Measurements from ENCODE around the gene ILKAP. TPM values are rescaled to one million over a fixed set of nuclear protein-coding genes. Genes with fewer than 3 reads are reported as not detected.

ILKAP gene
- total RNA-seq, 1 donor from 2014 or later, result 25.0 TPM

- DNase-seq (ENCODE audit: low read depth), result no peak
- H3K4me3 ChIP-seq (ENCODE audit: low read depth, low read length), result no peak overlapping the region
- FAIRE-seq, result peak; percentile 13
- no peaks in the 10 kb centered on the region for H3K36me3 ChIP-seq (ENCODE audit: control insufficient read depth, insufficient read depth, low read length)
- TF ChIP-seq CTCF (IDR thresholded peaks at IDR 0.05; ENCODE audit: insufficient read depth, low read length, severe bottlenecking), result no peak
- H3K27me3 ChIP-seq (ENCODE audit: control insufficient read depth, insufficient read depth, low read length), result no peaks in the 10 kb centered on the region
These were observed 23.4 kb upstream of the ILKAP start for GRCh38 chr2:238226698-238227586.

GRCh38 chr2:238225911-238226697 is 22.6 kb upstream of the ILKAP start:
- TF ChIP-seq CTCF (IDR thresholded peaks at IDR 0.05; ENCODE audit: insufficient read depth, low read length, severe bottlenecking), result no peak
- FAIRE-seq (no peak), DNase-seq (ENCODE audit: low read depth) (no peak)
- Histone ChIP-seq H3K27me3 (ENCODE audit: control insufficient read depth, insufficient read depth, low read length) (no peaks in the 10 kb centered on the region), H3K36me3 (ENCODE audit: control insufficient read depth, insufficient read depth, low read length) (no peaks in the 10 kb centered on the region), H3K4me3 (ENCODE audit: low read depth, low read length) (no peak overlapping the region)

GRCh38 chr2:238225121-238225520 is 21.6 kb upstream of the ILKAP start:
- FAIRE-seq (no peak), DNase-seq (ENCODE audit: low read depth) (no peak)
- Histone ChIP-seq H3K27me3 (ENCODE audit: control insufficient read depth, insufficient read depth, low read length) (no peaks in the 10 kb centered on the region), H3K36me3 (ENCODE audit: control insufficient read depth, insufficient read depth, low read length) (no peaks in the 10 kb centered on the region), H3K4me3 (ENCODE audit: low read depth, low read length) (no peak overlapping the region)
- no peak for TF ChIP-seq CTCF (IDR thresholded peaks at IDR 0.05; ENCODE audit: insufficient read depth, low read length, severe bottlenecking)

GRCh38 chr2:238224356-238225035 is 21.0 kb upstream of the ILKAP start:
- FAIRE-seq (no peak), DNase-seq (ENCODE audit: low read depth) (no peak)
- Histone ChIP-seq H3K4me3 (ENCODE audit: low read depth, low read length) (no peak overlapping the region), H3K27me3 (ENCODE audit: control insufficient read depth, insufficient read depth, low read length) (no peaks in the 10 kb centered on the region), H3K36me3 (ENCODE audit: control insufficient read depth, insufficient read depth, low read length) (no peaks in the 10 kb centered on the region)
- TF ChIP-seq CTCF (IDR thresholded peaks at IDR 0.05; ENCODE audit: insufficient read depth, low read length, severe bottlenecking), result no peak

- H3K4me3 ChIP-seq (ENCODE audit: low read depth, low read length), result no peak overlapping the region
- TF ChIP-seq CTCF (IDR thresholded peaks at IDR 0.05; ENCODE audit: insufficient read depth, low read length, severe bottlenecking), result no peak
- no peak for FAIRE-seq
- DNase-seq (ENCODE audit: low read depth), result no peak
- H3K27me3 ChIP-seq (ENCODE audit: control insufficient read depth, insufficient read depth, low read length), result no peaks in the 10 kb centered on the region
- H3K36me3 ChIP-seq (ENCODE audit: control insufficient read depth, insufficient read depth, low read length), result no peaks in the 10 kb centered on the region
These were observed 17.5 kb upstream of the ILKAP start for GRCh38 chr2:238220892-238221521.
